HG03064 (cell line): ENCODE results near the gene AXIN2.

Experiments
- ATAC-seq: cut with Tn5 transposase; IDR thresholded peaks from one replicate; pipeline ENCODE4 v1.9.1; 2021; ENCODE audit warnings: low read depth; ENCODE audit not compliant: unreplicated experiment

Gene AXIN2, protein sequence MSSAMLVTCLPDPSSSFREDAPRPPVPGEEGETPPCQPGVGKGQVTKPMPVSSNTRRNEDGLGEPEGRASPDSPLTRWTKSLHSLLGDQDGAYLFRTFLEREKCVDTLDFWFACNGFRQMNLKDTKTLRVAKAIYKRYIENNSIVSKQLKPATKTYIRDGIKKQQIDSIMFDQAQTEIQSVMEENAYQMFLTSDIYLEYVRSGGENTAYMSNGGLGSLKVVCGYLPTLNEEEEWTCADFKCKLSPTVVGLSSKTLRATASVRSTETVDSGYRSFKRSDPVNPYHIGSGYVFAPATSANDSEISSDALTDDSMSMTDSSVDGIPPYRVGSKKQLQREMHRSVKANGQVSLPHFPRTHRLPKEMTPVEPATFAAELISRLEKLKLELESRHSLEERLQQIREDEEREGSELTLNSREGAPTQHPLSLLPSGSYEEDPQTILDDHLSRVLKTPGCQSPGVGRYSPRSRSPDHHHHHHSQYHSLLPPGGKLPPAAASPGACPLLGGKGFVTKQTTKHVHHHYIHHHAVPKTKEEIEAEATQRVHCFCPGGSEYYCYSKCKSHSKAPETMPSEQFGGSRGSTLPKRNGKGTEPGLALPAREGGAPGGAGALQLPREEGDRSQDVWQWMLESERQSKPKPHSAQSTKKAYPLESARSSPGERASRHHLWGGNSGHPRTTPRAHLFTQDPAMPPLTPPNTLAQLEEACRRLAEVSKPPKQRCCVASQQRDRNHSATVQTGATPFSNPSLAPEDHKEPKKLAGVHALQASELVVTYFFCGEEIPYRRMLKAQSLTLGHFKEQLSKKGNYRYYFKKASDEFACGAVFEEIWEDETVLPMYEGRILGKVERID

GRCh38 chr17:65561452-65562205 lies at the start of gene AXIN2:
Gene AXIN2 (minus strand): TSS chr17:65561648. CDS start chr17:65558620, 3,028 bp downstream.
- ATAC-seq: peak; percentile 75

DNA sequence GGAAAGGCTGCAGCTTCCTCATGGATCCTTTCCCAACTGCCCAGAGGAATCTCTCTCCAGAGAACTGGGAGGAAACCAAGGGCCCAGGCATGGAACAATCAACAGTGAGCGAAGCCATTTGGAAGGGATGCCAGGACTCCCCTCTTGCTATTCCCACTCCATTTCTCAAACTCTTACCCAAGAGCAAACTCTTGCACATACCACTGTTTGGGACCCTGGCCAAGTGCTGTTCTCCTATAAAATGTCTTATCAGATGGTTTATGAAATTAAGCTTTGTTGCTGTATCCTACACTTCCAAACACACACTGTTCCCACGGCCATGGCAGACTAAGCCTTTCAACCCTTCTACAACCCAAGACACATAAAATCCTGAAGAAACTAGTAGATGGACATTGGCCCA lies 48.3 kb upstream of the AXIN2 start:
- ATAC-seq: no peak

GRCh38 chr17:65609286-65609685 lies 47.8 kb upstream of the AXIN2 start:
- ATAC-seq: no peak

DNA sequence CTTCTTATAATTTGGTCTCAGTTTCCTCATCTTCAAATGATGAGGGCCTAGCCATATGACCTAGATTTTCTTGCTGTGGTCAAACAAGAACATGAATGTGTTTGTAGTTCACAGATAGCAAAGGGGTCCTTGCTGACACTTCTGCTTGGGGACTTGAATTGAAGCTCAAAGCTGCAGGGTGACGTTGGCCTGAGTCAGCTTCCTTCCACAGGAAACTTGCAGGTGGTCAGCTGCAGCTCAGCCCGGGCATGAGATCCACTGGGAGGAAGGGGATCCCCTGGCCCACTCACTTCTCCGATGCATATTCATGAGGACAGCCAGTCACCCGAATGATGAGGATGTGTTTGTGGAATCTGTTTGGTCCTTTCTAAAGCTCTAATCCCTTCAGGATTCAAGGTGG lies 42.6 kb upstream of the AXIN2 start:
- no peak for ATAC-seq

GRCh38 chr17:65601881-65602280 lies 40.4 kb upstream of the AXIN2 start:
- ATAC-seq: no peak

- ATAC-seq: no peak
Observed at GRCh38 chr17:65601145-65601544, 39.7 kb upstream of the AXIN2 start.

DNA sequence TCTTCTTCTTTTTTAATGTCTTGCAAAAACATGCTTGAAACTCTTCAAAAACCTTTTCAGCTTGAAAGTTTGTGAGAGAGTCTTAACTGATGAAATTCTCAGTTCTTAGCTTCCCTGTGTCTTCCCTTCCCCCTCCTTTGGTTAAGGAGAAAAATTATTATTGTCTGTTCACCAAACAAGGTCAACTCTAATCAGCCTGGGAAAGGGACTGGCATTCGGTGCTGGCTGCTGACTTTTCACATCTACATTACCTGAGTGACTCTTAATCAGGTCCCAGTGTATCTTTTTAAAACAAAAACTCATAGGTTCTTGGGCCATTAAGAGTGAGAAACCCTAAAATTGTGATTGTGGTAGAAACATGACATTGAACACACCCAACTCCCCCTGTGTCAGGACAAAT lies 39.1 kb upstream of the AXIN2 start:
- ATAC-seq: no peak

DNA sequence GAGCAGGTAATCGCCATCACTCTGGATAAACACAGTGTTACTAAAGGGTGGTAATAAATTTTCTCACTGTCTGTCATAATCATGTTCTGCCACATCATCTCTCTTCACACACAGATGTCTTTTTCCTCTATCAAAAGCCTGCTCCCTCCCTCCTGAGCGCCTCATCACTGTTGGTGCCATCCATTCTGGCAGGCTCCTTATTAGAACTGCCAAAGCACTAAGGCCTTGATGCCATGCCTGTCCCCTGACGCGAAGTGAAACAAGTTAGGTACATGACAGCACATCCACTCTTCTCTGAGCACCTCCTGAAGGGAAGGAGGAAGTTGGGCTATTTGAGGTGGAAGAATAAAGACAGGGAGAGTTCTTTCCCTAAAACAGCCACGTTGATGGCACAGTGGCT lies 38.2 kb upstream of the AXIN2 start:
- ATAC-seq: no peak

GRCh38 chr17:65598746-65599145 lies 37.3 kb upstream of the AXIN2 start:
- no peak for ATAC-seq

DNA sequence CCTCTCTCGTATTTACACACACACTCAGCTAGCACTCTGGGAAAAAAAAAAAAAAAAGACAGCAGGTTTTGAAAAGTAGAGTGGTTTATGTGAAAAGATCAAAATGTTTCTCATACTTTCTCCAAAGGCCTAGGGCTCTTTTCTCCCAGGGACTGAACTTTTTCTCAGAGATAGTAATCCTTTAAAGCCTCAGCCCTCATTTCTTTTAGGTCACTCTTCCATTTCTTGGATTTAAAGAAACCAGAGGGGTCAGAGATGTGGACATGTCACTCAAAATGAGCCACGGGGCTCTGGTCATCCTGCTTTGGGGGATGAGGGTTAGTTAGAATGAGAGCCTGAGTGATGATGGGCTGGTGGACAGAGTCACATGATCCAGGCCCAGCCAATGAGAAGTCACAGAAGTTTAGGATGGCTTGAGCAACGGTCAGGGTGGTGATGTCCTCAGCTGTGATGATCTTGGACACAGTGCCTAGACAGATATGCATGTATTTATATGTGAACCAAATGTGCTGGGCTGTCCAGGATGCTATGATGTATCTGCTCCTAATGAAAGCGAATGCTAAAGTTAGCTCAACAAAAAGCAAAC lies 33.7 kb upstream of the AXIN2 start:
- ATAC-seq: no peak

DNA sequence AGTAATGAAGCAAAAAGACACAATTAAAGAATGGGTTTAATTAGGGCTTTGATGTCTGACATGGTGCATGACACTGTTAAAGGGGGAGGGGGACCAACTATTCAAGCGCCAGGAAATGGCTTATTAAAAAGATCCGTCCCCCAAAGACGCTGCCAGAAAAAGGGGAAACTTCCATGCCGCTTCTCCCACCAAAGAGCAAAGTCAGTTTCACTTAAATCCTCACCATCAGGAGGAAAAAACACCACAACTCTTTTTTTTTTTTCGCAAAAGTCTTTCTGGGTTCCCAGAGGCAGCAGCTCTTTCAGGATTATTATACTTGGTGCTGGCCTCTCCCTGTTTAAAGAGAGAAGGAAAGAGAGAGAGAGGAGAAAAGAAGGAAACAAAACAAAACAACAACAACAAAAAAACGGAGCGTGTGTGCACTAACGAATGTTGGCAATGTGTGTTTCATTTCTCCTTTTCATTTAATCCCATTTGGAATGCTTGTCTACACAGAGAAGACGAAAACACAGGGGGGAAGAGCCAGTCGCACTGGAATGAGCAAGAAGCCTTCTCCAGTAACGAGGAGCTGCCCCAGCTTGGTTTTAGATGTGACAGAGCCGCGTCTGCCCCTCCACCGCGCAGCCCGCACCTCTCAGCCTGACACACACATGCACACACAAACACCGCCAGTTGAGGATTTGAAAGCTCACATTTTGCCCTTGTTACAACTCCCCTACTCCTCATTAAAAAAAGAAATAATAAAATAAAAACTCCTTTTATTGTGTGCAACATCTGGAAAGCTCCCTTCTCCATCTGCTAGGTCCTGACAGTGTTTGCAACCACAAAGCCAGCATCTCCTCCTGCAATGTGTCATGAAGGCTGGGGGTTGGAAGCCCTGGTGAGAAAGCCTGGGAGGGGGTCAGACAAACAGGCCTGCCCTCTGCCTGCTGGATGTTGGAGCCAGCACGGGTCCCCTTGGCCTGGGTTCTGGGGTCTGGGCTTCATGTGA lies 32.7 kb upstream of the AXIN2 start:
- ATAC-seq: no peak

GRCh38 chr17:65593092-65593854 lies 31.8 kb upstream of the AXIN2 start:
- no peak for ATAC-seq

- no peak for ATAC-seq
Observed at GRCh38 chr17:65592125-65592965, 30.9 kb upstream of the AXIN2 start.

DNA sequence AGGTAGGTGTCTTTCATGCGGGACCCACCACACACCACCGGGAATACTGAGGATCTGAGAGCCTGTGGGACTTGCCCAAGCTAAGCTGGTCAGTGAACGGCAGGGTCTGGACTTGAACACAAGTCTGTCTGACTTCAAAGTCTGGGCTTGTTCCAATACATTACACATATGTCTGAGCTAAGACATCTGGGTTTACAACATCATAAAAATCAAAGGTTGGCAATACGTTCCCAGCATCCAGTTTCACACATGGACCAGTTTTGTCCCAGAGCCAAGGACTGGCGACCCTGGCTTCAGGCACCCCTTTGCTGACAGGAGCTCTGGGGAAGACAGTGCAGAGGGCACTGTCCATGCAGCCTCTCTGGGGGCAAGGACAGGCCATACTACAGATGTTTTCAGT lies 27.9 kb upstream of the AXIN2 start:
- ATAC-seq: no peak

GRCh38 chr17:65588181-65588808 lies 26.8 kb upstream of the AXIN2 start:
- no peak for ATAC-seq

GRCh38 chr17:65587534-65588180 lies 26.2 kb upstream of the AXIN2 start:
- no peak for ATAC-seq

DNA sequence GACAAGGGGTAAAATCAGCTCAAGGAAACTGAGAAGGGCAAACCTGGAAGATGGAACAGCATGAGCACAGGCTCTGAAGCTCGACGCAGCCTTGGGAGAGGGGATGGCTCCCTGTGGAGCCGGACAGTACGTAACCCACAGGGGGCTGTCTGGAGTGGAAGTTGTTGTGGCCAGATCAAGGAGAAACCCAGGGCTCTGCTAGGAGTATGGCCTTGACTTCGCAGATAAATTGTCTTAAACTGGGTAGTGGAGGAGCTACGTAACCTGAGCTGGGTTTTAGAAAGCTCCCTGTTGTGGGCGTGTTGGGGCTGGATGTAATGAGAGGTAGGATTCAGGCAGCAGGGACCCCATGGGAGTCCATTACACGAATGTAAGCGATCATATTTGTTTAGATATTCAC lies 25.5 kb upstream of the AXIN2 start:
- ATAC-seq: no peak
